T-helper 1 cell treated with Interleukin-12 subunit alpha and Interleukin-12 subunit beta and Interleukin-4 antibody, amounts not matched to agents 30 μg/mL and 1 μg/mL, for 36 hours (primary cell): ENCODE data around the gene PEX26.
"Not testable (repeated sequence)": the region's sequence is repeated elsewhere in the genome, so short reads cannot be mapped to it uniquely, and the experiment has no call there.

Source experiments
- H3K27ac Mint-ChIP-seq: one replicate; pipeline ENCODE4 v1.8.0; 2021; ENCODE audit warnings: mild to moderate bottlenecking, mixed read lengths
- H3K27me3 Mint-ChIP-seq: one replicate; pipeline ENCODE4 v1.8.0; 2021; ENCODE audit warnings: low read depth, mixed read lengths
- H3K36me3 Mint-ChIP-seq: one replicate; pipeline ENCODE4 v1.8.0; 2021; ENCODE audit warnings: low read depth, mixed read lengths
- H3K4me1 Mint-ChIP-seq: one replicate; pipeline ENCODE4 v1.8.0; 2021; ENCODE audit warnings: low read depth, mixed read lengths
- H3K4me3 Mint-ChIP-seq: one replicate; pipeline ENCODE4 v1.8.0; 2021; ENCODE audit warnings: mild to moderate bottlenecking, moderate library complexity, mixed read lengths
- H3K9me3 Mint-ChIP-seq: one replicate; pipeline ENCODE4 v1.8.0; 2021; ENCODE audit warnings: mixed read lengths

PEX26 gene

GRCh38 chr22:18091478-18091877 lies 13.7 kb downstream of the PEX26 start:
- Mint-ChIP-seq H3K9me3 (no peaks in the 10 kb centered on the region), H3K36me3 (peaks cover 38% of the 10 kb centered on the region), H3K27me3 (no peaks in the 10 kb centered on the region), H3K4me3 (peak overlapping the region; percentile 10), H3K27ac (no peak overlapping the region), H3K4me1 (peaks cover 16% of the 10 kb centered on the region)

- H3K36me3 Mint-ChIP-seq = peaks cover 42% of the 10 kb centered on the region
- no peaks in the 10 kb centered on the region for H3K9me3 Mint-ChIP-seq
- no peaks in the 10 kb centered on the region for H3K27me3 Mint-ChIP-seq
- peaks cover 16% of the 10 kb centered on the region for H3K4me1 Mint-ChIP-seq
- H3K4me3 Mint-ChIP-seq = peak overlapping the region; percentile 10
- peak overlapping the region; percentile 80 for H3K27ac Mint-ChIP-seq
Measured at GRCh38 chr22:18091916-18092526, 14.2 kb downstream of the PEX26 start.

- no peaks in the 10 kb centered on the region for H3K27me3 Mint-ChIP-seq
Measured at GRCh38 chr22:18093661-18094060, 15.9 kb downstream of the PEX26 start.

GRCh38 chr22:18095101-18095805 lies 17.5 kb downstream of the PEX26 start:
- Mint-ChIP-seq H3K36me3 (peaks cover 25% of the 10 kb centered on the region), H3K27me3 (no peaks in the 10 kb centered on the region), H3K4me1 (peaks cover 13% of the 10 kb centered on the region), H3K4me3 (no peak overlapping the region), H3K9me3 (no peaks in the 10 kb centered on the region), H3K27ac (no peak overlapping the region)

More at GRCh38 chr22:18093661-18094060, 15.9 kb downstream of the PEX26 start:
- peaks cover 16% of the 10 kb centered on the region for H3K4me1 Mint-ChIP-seq
- H3K9me3 Mint-ChIP-seq = no peaks in the 10 kb centered on the region
- peaks cover 28% of the 10 kb centered on the region for H3K36me3 Mint-ChIP-seq
- no peak overlapping the region for H3K4me3 Mint-ChIP-seq
- no peak overlapping the region for H3K27ac Mint-ChIP-seq

- Mint-ChIP-seq H3K9me3 (no peaks in the 10 kb centered on the region), H3K4me3 (no peak overlapping the region), H3K27ac (no peak overlapping the region), H3K4me1 (peaks cover 9% of the 10 kb centered on the region), H3K36me3 (peaks cover 28% of the 10 kb centered on the region), H3K27me3 (no peaks in the 10 kb centered on the region)
Measured at GRCh38 chr22:18096823-18097222, 19.0 kb downstream of the PEX26 start.

GRCh38 chr22:18100781-18101180 lies 23.0 kb downstream of the PEX26 start:
- Mint-ChIP-seq H3K27me3 (no peaks in the 10 kb centered on the region), H3K9me3 (peaks cover 16% of the 10 kb centered on the region), H3K4me1 (peaks cover 5% of the 10 kb centered on the region), H3K27ac (no peak overlapping the region), H3K36me3 (peaks cover 29% of the 10 kb centered on the region), H3K4me3 (no peak overlapping the region)

- Mint-ChIP-seq H3K27ac (no peak overlapping the region), H3K4me3 (no peak overlapping the region), H3K4me1 (peaks cover 2% of the 10 kb centered on the region), H3K36me3 (peaks cover 28% of the 10 kb centered on the region), H3K27me3 (no peaks in the 10 kb centered on the region), H3K9me3 (peaks cover 22% of the 10 kb centered on the region)
Measured at GRCh38 chr22:18101536-18101935, 23.7 kb downstream of the PEX26 start.

GRCh38 chr22:18103527-18104269 lies 25.9 kb downstream of the PEX26 start:
- Mint-ChIP-seq H3K9me3 (peaks cover 31% of the 10 kb centered on the region), H3K4me3 (no peak overlapping the region), H3K4me1 (peaks cover 2% of the 10 kb centered on the region), H3K27ac (no peak overlapping the region), H3K27me3 (no peaks in the 10 kb centered on the region), H3K36me3 (peaks cover 26% of the 10 kb centered on the region)

GRCh38 chr22:18104566-18104965 lies 26.8 kb downstream of the PEX26 start:
- peaks cover 4% of the 10 kb centered on the region for H3K4me1 Mint-ChIP-seq
- H3K9me3 Mint-ChIP-seq = peaks cover 31% of the 10 kb centered on the region
- peaks cover 7% of the 10 kb centered on the region for H3K27me3 Mint-ChIP-seq
- no peak overlapping the region for H3K4me3 Mint-ChIP-seq
- no peak overlapping the region for H3K27ac Mint-ChIP-seq
- peaks cover 27% of the 10 kb centered on the region for H3K36me3 Mint-ChIP-seq

- H3K27me3 Mint-ChIP-seq = peaks cover 18% of the 10 kb centered on the region
- H3K27ac Mint-ChIP-seq = not testable (repeated sequence)
Measured at GRCh38 chr22:18105981-18106380, 28.2 kb downstream of the PEX26 start.

GRCh38 chr22:18106550-18107341 lies 29.0 kb downstream of the PEX26 start:
- H3K27me3 Mint-ChIP-seq = peaks cover 25% of the 10 kb centered on the region
- not testable (repeated sequence) for H3K4me3 Mint-ChIP-seq, H3K27ac Mint-ChIP-seq, H3K4me1 Mint-ChIP-seq
- H3K36me3 Mint-ChIP-seq = peaks cover 22% of the 10 kb centered on the region
- H3K9me3 Mint-ChIP-seq = peaks cover 31% of the 10 kb centered on the region

More at GRCh38 chr22:18105981-18106380, 28.2 kb downstream of the PEX26 start:
- peaks cover 31% of the 10 kb centered on the region for H3K9me3 Mint-ChIP-seq
- H3K4me3 Mint-ChIP-seq, H3K4me1 Mint-ChIP-seq: not testable (repeated sequence)
- H3K36me3 Mint-ChIP-seq = peaks cover 25% of the 10 kb centered on the region

- Mint-ChIP-seq H3K27me3 (peaks cover 39% of the 10 kb centered on the region), H3K27ac (no peak overlapping the region), H3K36me3 (peaks cover 17% of the 10 kb centered on the region)
Measured at GRCh38 chr22:18108187-18108586, 30.4 kb downstream of the PEX26 start.

GRCh38 chr22:18109410-18110193 lies 31.8 kb downstream of the PEX26 start:
- Mint-ChIP-seq H3K27ac (peak overlapping the region; percentile 1), H3K4me1 (peaks cover 17% of the 10 kb centered on the region), H3K4me3 (peak overlapping the region; percentile 54), H3K36me3 (peaks cover 15% of the 10 kb centered on the region), H3K27me3 (peaks cover 49% of the 10 kb centered on the region), H3K9me3 (peaks cover 24% of the 10 kb centered on the region)

More at GRCh38 chr22:18108187-18108586, 30.4 kb downstream of the PEX26 start:
- Mint-ChIP-seq H3K9me3 (peaks cover 31% of the 10 kb centered on the region), H3K4me1 (peaks cover 9% of the 10 kb centered on the region), H3K4me3 (no peak overlapping the region)
